CD4-positive, alpha-beta T cell (primary cell): ENCODE measurements around the gene ABLIM1. TPM values are rescaled to one million over a fixed set of nuclear protein-coding genes. Genes with fewer than 3 reads are reported as not detected.

ENCODE experiments used
- ATAC-seq: fragments of 200-7000 bp; cut with Tn5 transposase; one replicate; pipeline ENCODE4 v1.10.0; 2022; ENCODE audit warnings: mild to moderate bottlenecking; ENCODE audit not compliant: poor library complexity
- CTCF ChIA-PET: fragments of 350-600 bp; sonication (Branson Sonifier 250); formaldehyde crosslinking; loops from one replicate; lab custom pipeline; 2021; ENCODE audit warnings: antibody characterized with exemption, inconsistent platforms; lab: Charles Lee
- POLR2A ChIA-PET: fragments of 350-600 bp; sonication (Branson Sonifier 250); formaldehyde crosslinking; loops from one replicate; lab custom pipeline; 2021; ENCODE audit warnings: antibody characterized with exemption, inconsistent platforms; lab: Charles Lee
- DNase-seq, 14 experiments: peaks; one replicate each; pipeline ENCODE4 v3.0.0-alpha.2; 2013 to 2020; ENCODE audit warnings: mixed read lengths in 2 of 14
- H3K27ac ChIP-seq, 2 donors: one replicate each; pipeline versions ENCODE4 v1.5.1 to v1.7.0; 2013; ENCODE audit warnings: low read length in 2 of 2, low read depth in 1 of 2, mild to moderate bottlenecking in 1 of 2
- H3K27me3 ChIP-seq, 2 experiments: 1 replicate in 1 of 2; 2 replicates in 1 of 2; pipeline versions ENCODE4 v1.6.1 to v1.7.0; 2013; ENCODE audit warnings: low read length in 2 of 2, control low read depth in 1 of 2, mild to moderate bottlenecking in 1 of 2, moderate library complexity in 1 of 2; ENCODE audit not compliant: insufficient read depth in 2 of 2, control insufficient read depth in 1 of 2
- H3K36me3 ChIP-seq: one replicate; pipeline ENCODE4 v1.6.1; 2013; ENCODE audit warnings: low read length, control low read depth; ENCODE audit not compliant: insufficient read depth
- H3K4me1 ChIP-seq: one replicate; pipeline ENCODE4 v1.6.1; 2013; ENCODE audit warnings: low read length, control low read depth; ENCODE audit not compliant: insufficient read depth
- H3K4me3 ChIP-seq: one replicate; pipeline ENCODE4 v1.5.1; 2013; ENCODE audit warnings: mild to moderate bottlenecking, low read length, moderate library complexity
- H3K9me3 ChIP-seq, 2 experiments: 1 replicate in 1 of 2; 2 replicates in 1 of 2; pipeline versions ENCODE4 v1.6.1 to v1.7.0; 2013; ENCODE audit warnings: low read length in 2 of 2, mild to moderate bottlenecking in 2 of 2, control low read depth in 1 of 2, moderate library complexity in 1 of 2; ENCODE audit not compliant: control insufficient read depth in 1 of 2, insufficient read depth in 1 of 2
- H3K27ac Mint-ChIP-seq: one replicate; pipeline ENCODE4 v1.8.0; 2020; ENCODE audit warnings: mixed read lengths
- H3K27me3 Mint-ChIP-seq: one replicate; pipeline ENCODE4 v1.8.0; 2021; ENCODE audit warnings: mixed read lengths
- H3K36me3 Mint-ChIP-seq: one replicate; pipeline ENCODE4 v1.8.0; 2021; ENCODE audit warnings: low read depth, mixed read lengths
- H3K4me1 Mint-ChIP-seq: one replicate; pipeline ENCODE4 v1.8.0; 2021; ENCODE audit warnings: low read depth, mixed read lengths
- H3K4me3 Mint-ChIP-seq: one replicate; pipeline ENCODE4 v1.8.0; 2020; ENCODE audit warnings: mild to moderate bottlenecking, mixed read lengths
- H3K9me3 Mint-ChIP-seq: one replicate; pipeline ENCODE4 v1.8.0; 2020; ENCODE audit warnings: mixed read lengths
- CTCF ChIP-seq: fragments of 200-600 bp; IDR thresholded peaks from one replicate; pipeline ENCODE4 v1.8.0; 2022; ENCODE audit warnings: antibody characterized with exemption, mild to moderate bottlenecking
- intact Hi-C, 2 experiments: fragments of 100-400 bp; cut with DNase I in 1 of 2; cut with micrococcal nuclease in 1 of 2; formaldehyde crosslinking; loops; one replicate each; pipeline versions ENCODE4 v1.15.1 to v1.9.0; 2023 to 2025; cut with DNase I, micrococcal nuclease
- total RNA-seq, 174 experiments: library from RNA in 2 of 174; stranded (reverse) in 2 of 174; gene quantifications; one replicate each; pipeline ENCODE4 v1.2.3 and lab custom pipeline; 2021 to 2026

ABLIM1 gene
- total RNA-seq, 2 experiments from 2014 or later = 217 to 224 TPM

GRCh38 chr10:114685456-114685855, 27.4 kb upstream of the ABLIM1 start:
- POLR2A ChIA-PET = no interaction called here

DNA sequence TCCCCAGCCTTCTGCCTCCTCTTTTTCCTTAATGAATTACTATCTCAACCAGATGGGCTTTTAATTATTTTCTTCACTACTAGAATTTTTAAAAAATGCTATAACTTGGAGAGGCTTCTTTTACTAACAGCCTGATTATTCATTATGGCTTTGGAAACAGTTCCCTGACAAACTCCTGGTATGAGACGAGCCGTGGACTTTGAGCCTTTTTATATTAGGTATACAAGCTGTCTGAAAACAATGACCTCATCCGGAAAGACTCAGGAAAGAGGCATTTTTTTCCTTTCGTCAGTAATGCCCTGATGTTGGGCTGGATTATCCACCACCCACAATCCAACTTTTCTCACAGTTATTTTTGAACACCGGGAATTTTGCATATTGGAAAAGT, 26.7 kb upstream of the ABLIM1 start:
- no peak overlapping the region for H3K4me3 ChIP-seq
- Mint-ChIP-seq H3K4me1 (no peaks in the 10 kb centered on the region), H3K27ac (no peak overlapping the region), H3K27me3 (no peaks in the 10 kb centered on the region), H3K4me3 (no peak overlapping the region), H3K36me3 (no peaks in the 10 kb centered on the region), H3K9me3 (no peaks in the 10 kb centered on the region)
- POLR2A ChIA-PET = no interaction called here
- CTCF ChIA-PET = no interaction called here
- no peaks in the 10 kb centered on the region for H3K36me3 ChIP-seq
- no peak overlapping the region for H3K27ac ChIP-seq
- no peaks in the 10 kb centered on the region for H3K9me3 ChIP-seq
- TF ChIP-seq CTCF = no peak
- H3K27me3 ChIP-seq = no peaks in the 10 kb centered on the region
- no peaks in the 10 kb centered on the region for H3K4me1 ChIP-seq
- DNase-seq (no peak), ATAC-seq (no peak)
- intact Hi-C loops = no loop called here

More at GRCh38 chr10:114685456-114685855, 27.4 kb upstream of the ABLIM1 start:
- H3K4me3 ChIP-seq = no peak overlapping the region
- H3K4me1 ChIP-seq = no peaks in the 10 kb centered on the region
- H3K4me3 Mint-ChIP-seq = no peak overlapping the region
- H3K27me3 Mint-ChIP-seq = no peaks in the 10 kb centered on the region
- no peak for TF ChIP-seq CTCF
- H3K9me3 ChIP-seq = no peaks in the 10 kb centered on the region
- CTCF ChIA-PET = interaction anchor here (1.4 kb wide), 1 partner anchor 10 kb away, joined by 3 read pairs; no protein-coding TSS in a partner anchor
- no peaks in the 10 kb centered on the region for H3K27me3 ChIP-seq
- no peak for ATAC-seq
- no peaks in the 10 kb centered on the region for H3K36me3 Mint-ChIP-seq
- no peak overlapping the region for H3K27ac ChIP-seq
- DNase-seq = no peak
- no peak overlapping the region for H3K27ac Mint-ChIP-seq
- H3K4me1 Mint-ChIP-seq = no peaks in the 10 kb centered on the region
- no peaks in the 10 kb centered on the region for H3K36me3 ChIP-seq
- intact Hi-C loops = no loop called here
- no peaks in the 10 kb centered on the region for H3K9me3 Mint-ChIP-seq

- intact Hi-C loops = no loop called here
- Histone ChIP-seq H3K27ac (no peak overlapping the region), H3K36me3 (no peaks in the 10 kb centered on the region), H3K9me3 (no peaks in the 10 kb centered on the region), H3K4me1 (no peaks in the 10 kb centered on the region), H3K4me3 (no peak overlapping the region), H3K27me3 (no peaks in the 10 kb centered on the region)
- CTCF ChIA-PET = no interaction called here
- Mint-ChIP-seq H3K36me3 (no peaks in the 10 kb centered on the region), H3K27ac (no peak overlapping the region), H3K9me3 (no peaks in the 10 kb centered on the region), H3K4me3 (no peak overlapping the region), H3K27me3 (no peaks in the 10 kb centered on the region), H3K4me1 (no peaks in the 10 kb centered on the region)
- TF ChIP-seq CTCF = no peak
- DNase-seq (no peak), ATAC-seq (no peak)
- POLR2A ChIA-PET = no interaction called here
These were observed 26.2 kb upstream of the ABLIM1 start for GRCh38 chr10:114684084-114684821.
